Measurements from ENCODE around the gene AGAP9.
"Not testable (repeated sequence)": the region's sequence is repeated elsewhere in the genome, so short reads cannot be mapped to it uniquely, and the experiment has no call there.

Gene AGAP9

DNA sequence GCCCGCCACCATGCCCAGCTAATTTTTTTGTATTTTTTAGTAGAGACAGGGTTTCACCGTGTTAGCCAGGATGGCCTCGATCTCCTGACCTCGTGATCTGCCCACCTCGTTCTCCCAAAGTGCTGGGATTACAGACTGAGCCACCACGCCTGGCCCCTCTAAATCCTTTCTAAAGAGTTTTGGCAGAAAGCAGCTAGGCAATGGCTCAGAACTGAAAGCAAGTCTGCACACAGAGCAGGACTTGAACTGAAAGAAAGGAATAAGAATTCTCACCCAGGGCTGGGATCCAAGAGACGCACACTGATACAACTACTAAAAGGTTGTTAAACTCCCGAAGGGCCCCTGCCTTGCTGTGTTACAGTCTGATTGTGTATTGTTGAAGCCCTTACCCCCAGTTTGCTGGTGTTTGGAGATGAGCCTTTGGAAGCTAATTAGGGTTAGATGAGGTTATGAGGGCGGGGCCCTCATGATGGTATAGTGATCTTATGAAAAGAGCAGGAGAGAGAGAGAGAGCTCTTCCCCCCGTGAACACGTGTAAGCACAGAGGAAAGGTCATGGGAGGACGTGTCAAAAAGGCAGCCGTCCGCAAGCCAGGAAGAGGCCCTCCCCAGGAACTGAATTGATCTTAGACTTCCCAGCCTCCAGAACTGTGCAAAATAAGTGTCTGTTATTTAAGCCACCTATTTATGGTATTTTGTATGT, 58.1 kb downstream of the AGAP9 start:
- H3K4me1 ChIP-seq (ENCODE audit: control insufficient read depth, insufficient read depth, low read length); H3K9ac ChIP-seq (ENCODE audit: low read length); H3K36me3 ChIP-seq (ENCODE audit: control insufficient read depth, insufficient read depth, low read length): not testable (repeated sequence)

GRCh38 chr10:47462577-47463358, 60.7 kb downstream of the AGAP9 start:
- H3K27me3 ChIP-seq (ENCODE audit: control insufficient read depth, insufficient read depth, low read length); H3K9me3 ChIP-seq (ENCODE audit: control insufficient read depth, low read length); H3K4me1 ChIP-seq (ENCODE audit: control insufficient read depth, insufficient read depth, low read length); H3K4me3 ChIP-seq (ENCODE audit: low read length); H3K36me3 ChIP-seq (ENCODE audit: control insufficient read depth, insufficient read depth, low read length); H3K9ac ChIP-seq (ENCODE audit: low read length): not testable (repeated sequence)

More for the DNA sequence above, 58.1 kb downstream of the AGAP9 start:
- H3K4me3 ChIP-seq (ENCODE audit: low read length); H3K27me3 ChIP-seq (ENCODE audit: control insufficient read depth, insufficient read depth, low read length); H3K9me3 ChIP-seq (ENCODE audit: control insufficient read depth, low read length): not testable (repeated sequence)

GRCh38 chr10:47461261-47461687, 62.2 kb downstream of the AGAP9 start:
- not testable (repeated sequence) for H3K27me3 ChIP-seq (ENCODE audit: control insufficient read depth, insufficient read depth, low read length); H3K36me3 ChIP-seq (ENCODE audit: control insufficient read depth, insufficient read depth, low read length); H3K9me3 ChIP-seq (ENCODE audit: control insufficient read depth, low read length); H3K4me1 ChIP-seq (ENCODE audit: control insufficient read depth, insufficient read depth, low read length); H3K4me3 ChIP-seq (ENCODE audit: low read length); H3K9ac ChIP-seq (ENCODE audit: low read length)

GRCh38 chr10:47458466-47459154, 64.8 kb downstream of the AGAP9 start:
- H3K27me3 ChIP-seq (ENCODE audit: control insufficient read depth, insufficient read depth, low read length) = no peaks in the 10 kb centered on the region
- H3K4me3 ChIP-seq (ENCODE audit: low read length) = no peak overlapping the region
- H3K9me3 ChIP-seq (ENCODE audit: control insufficient read depth, low read length) = no peaks in the 10 kb centered on the region
- H3K4me1 ChIP-seq (ENCODE audit: control insufficient read depth, insufficient read depth, low read length) = peaks cover 5% of the 10 kb centered on the region
- H3K36me3 ChIP-seq (ENCODE audit: control insufficient read depth, insufficient read depth, low read length) = no peaks in the 10 kb centered on the region
- no peak overlapping the region for H3K9ac ChIP-seq (ENCODE audit: low read length)

- Histone ChIP-seq H3K27me3 (ENCODE audit: control insufficient read depth, insufficient read depth, low read length) (no peaks in the 10 kb centered on the region), H3K36me3 (ENCODE audit: control insufficient read depth, insufficient read depth, low read length) (no peaks in the 10 kb centered on the region), H3K4me1 (ENCODE audit: control insufficient read depth, insufficient read depth, low read length) (peaks cover 5% of the 10 kb centered on the region), H3K4me3 (ENCODE audit: low read length) (no peak overlapping the region), H3K9me3 (ENCODE audit: control insufficient read depth, low read length) (no peaks in the 10 kb centered on the region), H3K9ac (ENCODE audit: low read length) (no peak overlapping the region)
Observed at GRCh38 chr10:47457826-47458225, 65.6 kb downstream of the AGAP9 start.

DNA sequence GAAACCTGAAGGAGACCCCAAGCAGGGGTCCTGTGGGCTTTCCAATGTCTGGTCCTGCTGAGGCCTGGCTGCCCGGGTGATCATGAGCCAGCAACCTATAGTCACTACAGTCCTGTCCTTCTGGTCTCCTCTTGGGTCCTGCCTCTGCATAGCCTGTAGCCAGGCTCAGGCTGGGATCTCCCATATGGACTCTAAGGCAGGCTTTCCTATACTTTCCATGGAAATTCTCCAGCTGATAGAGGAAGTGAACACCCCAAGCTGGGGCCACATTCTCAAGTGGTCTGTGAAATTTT, 66.0 kb downstream of the AGAP9 start:
- Histone ChIP-seq H3K4me1 (ENCODE audit: control insufficient read depth, insufficient read depth, low read length) (peaks cover 5% of the 10 kb centered on the region), H3K9me3 (ENCODE audit: control insufficient read depth, low read length) (no peaks in the 10 kb centered on the region), H3K9ac (ENCODE audit: low read length) (no peak overlapping the region), H3K36me3 (ENCODE audit: control insufficient read depth, insufficient read depth, low read length) (no peaks in the 10 kb centered on the region), H3K27me3 (ENCODE audit: control insufficient read depth, insufficient read depth, low read length) (no peaks in the 10 kb centered on the region), H3K4me3 (ENCODE audit: low read length) (no peak overlapping the region)

- no peak overlapping the region for H3K9ac ChIP-seq (ENCODE audit: low read length)
- H3K4me3 ChIP-seq (ENCODE audit: low read length) = no peak overlapping the region
- H3K36me3 ChIP-seq (ENCODE audit: control insufficient read depth, insufficient read depth, low read length) = no peaks in the 10 kb centered on the region
- H3K27me3 ChIP-seq (ENCODE audit: control insufficient read depth, insufficient read depth, low read length) = no peaks in the 10 kb centered on the region
- H3K4me1 ChIP-seq (ENCODE audit: control insufficient read depth, insufficient read depth, low read length) = peaks cover 5% of the 10 kb centered on the region
- H3K9me3 ChIP-seq (ENCODE audit: control insufficient read depth, low read length) = no peaks in the 10 kb centered on the region
Observed at GRCh38 chr10:47456794-47457527, 66.5 kb downstream of the AGAP9 start.

- Histone ChIP-seq H3K9ac (ENCODE audit: low read length) (no peak overlapping the region), H3K36me3 (ENCODE audit: control insufficient read depth, insufficient read depth, low read length) (no peaks in the 10 kb centered on the region), H3K9me3 (ENCODE audit: control insufficient read depth, low read length) (no peaks in the 10 kb centered on the region), H3K4me3 (ENCODE audit: low read length) (no peak overlapping the region), H3K4me1 (ENCODE audit: control insufficient read depth, insufficient read depth, low read length) (peaks cover 5% of the 10 kb centered on the region), H3K27me3 (ENCODE audit: control insufficient read depth, insufficient read depth, low read length) (no peaks in the 10 kb centered on the region)
Observed at GRCh38 chr10:47456079-47456785, 67.2 kb downstream of the AGAP9 start.

GRCh38 chr10:47455350-47456078, 67.9 kb downstream of the AGAP9 start:
- not testable (repeated sequence) for H3K9ac ChIP-seq (ENCODE audit: low read length); H3K27me3 ChIP-seq (ENCODE audit: control insufficient read depth, insufficient read depth, low read length); H3K9me3 ChIP-seq (ENCODE audit: control insufficient read depth, low read length); H3K4me3 ChIP-seq (ENCODE audit: low read length); H3K36me3 ChIP-seq (ENCODE audit: control insufficient read depth, insufficient read depth, low read length); H3K4me1 ChIP-seq (ENCODE audit: control insufficient read depth, insufficient read depth, low read length)

GRCh38 chr10:47454780-47455058, 68.7 kb downstream of the AGAP9 start:
- Histone ChIP-seq H3K9ac (ENCODE audit: low read length) (no peak overlapping the region), H3K4me3 (ENCODE audit: low read length) (no peak overlapping the region), H3K27me3 (ENCODE audit: control insufficient read depth, insufficient read depth, low read length) (no peaks in the 10 kb centered on the region), H3K4me1 (ENCODE audit: control insufficient read depth, insufficient read depth, low read length) (peaks cover 5% of the 10 kb centered on the region), H3K36me3 (ENCODE audit: control insufficient read depth, insufficient read depth, low read length) (no peaks in the 10 kb centered on the region), H3K9me3 (ENCODE audit: control insufficient read depth, low read length) (no peaks in the 10 kb centered on the region)

DNA sequence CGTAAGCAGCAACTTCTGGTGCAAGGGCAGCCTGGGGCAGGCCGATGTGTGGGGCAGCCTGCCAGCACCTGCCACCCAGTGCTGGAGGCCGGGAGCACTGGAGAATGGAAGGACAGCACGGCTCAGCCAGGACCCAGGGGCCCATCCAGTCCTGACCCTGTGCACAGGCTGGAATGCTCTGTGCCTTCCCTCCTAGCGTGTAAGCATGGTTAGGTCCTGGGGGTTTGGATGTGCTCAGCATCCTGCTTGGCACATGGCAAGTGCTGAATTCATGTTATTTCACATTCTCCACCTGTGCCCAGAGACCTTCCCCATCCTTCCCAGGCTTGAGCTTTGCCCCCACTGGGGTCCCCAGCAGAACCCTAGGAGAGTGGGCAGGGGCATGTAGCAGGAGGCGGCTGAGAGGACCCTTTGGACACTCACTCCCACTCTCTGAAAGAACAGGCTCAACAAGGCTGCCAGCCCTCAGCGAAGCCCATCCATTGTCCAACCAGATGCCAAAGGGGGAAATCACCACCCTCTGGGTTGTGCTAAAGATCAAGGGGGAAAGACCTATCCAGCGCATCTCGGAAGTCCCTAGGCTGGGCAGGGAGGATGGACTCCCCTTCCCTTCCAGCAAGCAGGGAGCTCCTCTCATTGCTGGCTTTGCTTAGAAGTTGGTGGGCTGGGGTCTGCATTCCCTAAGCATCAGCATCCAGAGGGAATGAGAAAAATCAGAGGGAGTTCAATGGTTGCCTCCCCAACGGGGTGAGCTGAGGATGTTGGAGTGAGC, 69.2 kb downstream of the AGAP9 start:
- H3K4me3 ChIP-seq (ENCODE audit: low read length) = no peak overlapping the region

More for the DNA sequence above, 69.2 kb downstream of the AGAP9 start:
- peaks cover 5% of the 10 kb centered on the region for H3K4me1 ChIP-seq (ENCODE audit: control insufficient read depth, insufficient read depth, low read length)
- no peak overlapping the region for H3K9ac ChIP-seq (ENCODE audit: low read length)
- H3K36me3 ChIP-seq (ENCODE audit: control insufficient read depth, insufficient read depth, low read length) = no peaks in the 10 kb centered on the region
- no peaks in the 10 kb centered on the region for H3K27me3 ChIP-seq (ENCODE audit: control insufficient read depth, insufficient read depth, low read length)
- H3K9me3 ChIP-seq (ENCODE audit: control insufficient read depth, low read length) = no peaks in the 10 kb centered on the region

Data from mucosa of stomach (tissue), 1 donor.